PC-3 (cell line): ENCODE data around the gene PRSS27. TPM values are rescaled to one million over a fixed set of nuclear protein-coding genes. Genes with fewer than 3 reads are reported as not detected.

ENCODE experiments used
- ATAC-seq: fragments of 200-7000 bp; cut with Tn5 transposase; 2 replicates; pipeline ENCODE4 v1.9.1; 2020; ENCODE audit warnings: mild to moderate bottlenecking, moderate library complexity
- BruUV-seq: library from RNA; stranded (reverse); fragments of 400-500 nt; replicated peaks from 2 replicates; lab custom pipeline; 2021; lab: Mats Ljungman, UMichigan
- CTCF ChIA-PET: fragments of 300-600 bp; sonication (Branson Sonifier 250); formaldehyde crosslinking; loops from one replicate; lab custom pipeline; 2022; ENCODE audit warnings: antibody characterized with exemption; lab: Charles Lee
- POLR2A ChIA-PET: fragments of 300-600 bp; sonication (Branson Sonifier 250); formaldehyde crosslinking; loops from one replicate; lab custom pipeline; 2022; ENCODE audit warnings: antibody characterized with exemption; ENCODE audit not compliant: unreplicated experiment; lab: Charles Lee
- DNase-seq: peaks from one replicate; pipeline ENCODE4 v3.0.0-alpha.2; 2015
- H2AFZ ChIP-seq: fragments of 300-600 bp; sonication (generic); 2 replicates; pipeline ENCODE4 v1.6.0; 2016; ENCODE audit warnings: antibody characterized with exemption, low read length
- H3F3A ChIP-seq: fragments of 300-600 bp; sonication (generic); one replicate; pipeline ENCODE4 v1.6.0; 2017; ENCODE audit warnings: antibody characterized with exemption, low read length, control low read depth, mild to moderate bottlenecking; ENCODE audit not compliant: unreplicated experiment
- H3K27ac ChIP-seq: fragments of 300-600 bp; sonication (generic); 2 replicates; pipeline ENCODE4 v1.5.1; 2016; ENCODE audit warnings: mild to moderate bottlenecking, low read length
- H3K27me3 ChIP-seq: fragments of 300-600 bp; sonication (generic); 2 replicates; pipeline ENCODE4 v1.6.1; 2016; ENCODE audit warnings: low read length, mixed read lengths
- H3K36me3 ChIP-seq: fragments of 300-600 bp; sonication (generic); 2 replicates; pipeline ENCODE4 v1.6.1; 2016; ENCODE audit warnings: low read depth, mixed run types, low read length, mixed read lengths
- H3K4me1 ChIP-seq: fragments of 300-600 bp; sonication (generic); 2 replicates; pipeline ENCODE4 v1.5.1; 2016; ENCODE audit warnings: low read length; ENCODE audit not compliant: insufficient read depth
- H3K4me2 ChIP-seq: fragments of 300-600 bp; sonication (generic); 2 replicates; pipeline ENCODE4 v1.6.0; 2016; ENCODE audit warnings: low read length
- H3K4me3 ChIP-seq: fragments of 300-600 bp; sonication (generic); 2 replicates; pipeline ENCODE4 v1.5.1; 2016; ENCODE audit warnings: mild to moderate bottlenecking, low read length, mixed read lengths
- H3K79me2 ChIP-seq: fragments of 300-600 bp; sonication (generic); 2 replicates; pipeline ENCODE4 v1.6.1; 2017; ENCODE audit warnings: low read length, mixed read lengths
- H3K9ac ChIP-seq: fragments of 300-600 bp; sonication (generic); 2 replicates; pipeline ENCODE4 v1.6.0; 2016; ENCODE audit warnings: mild to moderate bottlenecking, low read length
- H3K9me2 ChIP-seq: fragments of 300-600 bp; sonication (generic); replicated peaks from 2 replicates; pipeline ENCODE4 v1.6.1; 2016; ENCODE audit warnings: mixed run types, low read length, mixed read lengths
- H3K9me3 ChIP-seq: fragments of 300-600 bp; sonication (generic); 2 replicates; pipeline ENCODE4 v1.6.1; 2016; ENCODE audit warnings: low read length, mixed read lengths
- H4K20me1 ChIP-seq: fragments of 300-600 bp; sonication (generic); 2 replicates; pipeline ENCODE4 v1.6.1; 2016; ENCODE audit warnings: low read length, mixed read lengths
- EZH2 ChIP-seq: fragments of 300-600 bp; sonication (generic); IDR thresholded peaks from one replicate; pipeline ENCODE4 v1.6.1; 2017; ENCODE audit warnings: antibody characterized with exemption, mild to moderate bottlenecking, low read length; ENCODE audit not compliant: unreplicated experiment
- EZH2phosphoT487 ChIP-seq: fragments of 300-600 bp; sonication (generic); IDR thresholded peaks from 2 replicates; pipeline ENCODE4 v1.6.1; 2018; ENCODE audit warnings: mild to moderate bottlenecking, antibody characterized with exemption, low read length, borderline replicate concordance
- intact Hi-C: fragments of 100-400 bp; cut with micrococcal nuclease; formaldehyde crosslinking; loops from 2 replicates; pipeline ENCODE4 v1.9.0; 2023
- total RNA-seq: library from RNA; depleted of rRNA; stranded (reverse); fragments of >200 nt; gene quantifications from 2 replicates; pipeline ENCODE4 v1.2.3, GENCODE V29; 2014
- TF ChIP-seq, protein P1 (sequence below): fragments of 300-600 bp; sonication (generic); conservative IDR thresholded peaks from 2 replicates; pipeline ENCODE4 v1.5.1; 2017; ENCODE audit warnings: antibody characterized with exemption, low read depth, mild to moderate bottlenecking, low read length

Gene PRSS27
- total RNA-seq, 1 experiment from 2014 or later = 1.2 TPM

GRCh38 chr16:2702438-2702825 lies 17.6 kb downstream of the PRSS27 start:
- POLR2A ChIA-PET = no interaction called here
- no peaks in the 10 kb centered on the region for H3K9me2 ChIP-seq
- no peak overlapping the region for H3K4me2 ChIP-seq
- no peaks in the 10 kb centered on the region for H3K9me3 ChIP-seq
- no peaks in the 10 kb centered on the region for H3K4me1 ChIP-seq
- H3K4me3 ChIP-seq = no peak overlapping the region
- TF ChIP-seq, protein P1, sequence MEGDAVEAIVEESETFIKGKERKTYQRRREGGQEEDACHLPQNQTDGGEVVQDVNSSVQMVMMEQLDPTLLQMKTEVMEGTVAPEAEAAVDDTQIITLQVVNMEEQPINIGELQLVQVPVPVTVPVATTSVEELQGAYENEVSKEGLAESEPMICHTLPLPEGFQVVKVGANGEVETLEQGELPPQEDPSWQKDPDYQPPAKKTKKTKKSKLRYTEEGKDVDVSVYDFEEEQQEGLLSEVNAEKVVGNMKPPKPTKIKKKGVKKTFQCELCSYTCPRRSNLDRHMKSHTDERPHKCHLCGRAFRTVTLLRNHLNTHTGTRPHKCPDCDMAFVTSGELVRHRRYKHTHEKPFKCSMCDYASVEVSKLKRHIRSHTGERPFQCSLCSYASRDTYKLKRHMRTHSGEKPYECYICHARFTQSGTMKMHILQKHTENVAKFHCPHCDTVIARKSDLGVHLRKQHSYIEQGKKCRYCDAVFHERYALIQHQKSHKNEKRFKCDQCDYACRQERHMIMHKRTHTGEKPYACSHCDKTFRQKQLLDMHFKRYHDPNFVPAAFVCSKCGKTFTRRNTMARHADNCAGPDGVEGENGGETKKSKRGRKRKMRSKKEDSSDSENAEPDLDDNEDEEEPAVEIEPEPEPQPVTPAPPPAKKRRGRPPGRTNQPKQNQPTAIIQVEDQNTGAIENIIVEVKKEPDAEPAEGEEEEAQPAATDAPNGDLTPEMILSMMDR = no peak
- TF ChIP-seq EZH2 = no peak
- TF ChIP-seq EZH2phosphoT487 = no peak
- H3K9ac ChIP-seq = no peak overlapping the region
- no peaks in the 10 kb centered on the region for H4K20me1 ChIP-seq
- H3K79me2 ChIP-seq = no peaks in the 10 kb centered on the region
- no peak for DNase-seq
- CTCF ChIA-PET = no interaction called here
- intact Hi-C loops = no loop called here
- no peaks in the 10 kb centered on the region; the same call in 1 of the 2 replicates for H3K36me3 ChIP-seq
- no peak overlapping the region for H2AFZ ChIP-seq
- H3K27me3 ChIP-seq = no peaks in the 10 kb centered on the region
- no TSS peak for BruUV-seq
- H3K27ac ChIP-seq = no peak overlapping the region
- H3F3A ChIP-seq = no peaks in the 10 kb centered on the region
- no peak for ATAC-seq

DNA sequence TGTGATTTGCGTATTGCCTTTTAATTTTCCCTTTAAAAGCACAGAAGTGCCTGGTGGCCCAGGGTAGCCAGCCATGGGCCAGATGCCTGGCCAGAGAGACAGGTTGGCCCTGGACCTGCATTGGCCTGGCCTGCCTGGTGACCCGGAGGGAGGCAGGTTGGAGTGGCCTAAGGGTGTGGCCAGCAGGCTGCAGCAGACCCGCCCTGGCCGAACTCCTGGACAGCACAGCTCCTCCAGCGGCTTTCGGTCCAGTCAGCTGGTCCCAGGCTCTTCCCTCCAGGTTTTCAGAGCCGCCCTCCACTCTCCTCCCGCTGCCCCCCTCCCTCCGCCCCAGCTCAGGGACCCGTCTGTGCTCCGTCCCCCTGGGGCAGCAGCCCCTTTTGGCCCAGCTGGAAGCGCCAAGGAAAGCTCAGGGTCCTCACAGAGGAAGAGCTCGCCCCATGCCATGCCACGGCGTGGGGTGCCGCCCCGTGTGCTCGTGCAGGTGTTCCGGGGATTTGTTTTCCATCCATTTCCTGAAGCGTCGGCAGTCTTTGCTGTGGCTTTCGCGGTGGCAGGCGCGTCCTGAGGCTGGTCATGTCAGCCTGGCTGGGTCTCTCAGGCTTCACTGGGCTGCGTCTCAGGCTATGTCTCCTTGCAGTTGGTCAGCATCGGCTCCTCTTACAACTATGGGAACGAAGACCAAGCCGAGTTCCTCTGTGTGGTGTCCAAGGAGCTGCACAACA lies 18.1 kb downstream of the PRSS27 start:
- no peak overlapping the region for H3K4me3 ChIP-seq
- no TSS peak for BruUV-seq
- H4K20me1 ChIP-seq = no peaks in the 10 kb centered on the region
- DNase-seq (no peak), ATAC-seq (no peak)
- H3F3A ChIP-seq = no peaks in the 10 kb centered on the region
- no peak overlapping the region for H3K4me2 ChIP-seq
- no peaks in the 10 kb centered on the region for H3K79me2 ChIP-seq
- no peaks in the 10 kb centered on the region; the same call in 1 of the 2 replicates for H3K36me3 ChIP-seq
- intact Hi-C loops = no loop called here
- no peaks in the 10 kb centered on the region for H3K9me3 ChIP-seq
- ChIA-PET CTCF (no interaction called here), POLR2A (no interaction called here)
- H3K4me1 ChIP-seq = no peaks in the 10 kb centered on the region
- no peak overlapping the region for H3K9ac ChIP-seq
- no peaks in the 10 kb centered on the region for H3K9me2 ChIP-seq
- TF ChIP-seq, protein P1 = no peak
- TF ChIP-seq EZH2 (no peak), EZH2phosphoT487 (no peak)
- no peaks in the 10 kb centered on the region for H3K27me3 ChIP-seq
- no peak overlapping the region for H2AFZ ChIP-seq
- no peak overlapping the region for H3K27ac ChIP-seq

- H3K4me3 ChIP-seq = no peak overlapping the region
- H2AFZ ChIP-seq = no peak overlapping the region
- no TSS peak for BruUV-seq
- CTCF ChIA-PET = no interaction called here
- POLR2A ChIA-PET = no interaction called here
- no peak for DNase-seq
- H3K27ac ChIP-seq = no peak overlapping the region
- H3K79me2 ChIP-seq = no peaks in the 10 kb centered on the region
- H3K27me3 ChIP-seq = no peaks in the 10 kb centered on the region
- TF ChIP-seq EZH2 (no peak), EZH2phosphoT487 (no peak)
- TF ChIP-seq, protein P1 = no peak
- H3K36me3 ChIP-seq = no peaks in the 10 kb centered on the region; the same call in 1 of the 2 replicates
- ATAC-seq = no peak
- H4K20me1 ChIP-seq = no peaks in the 10 kb centered on the region
- no peaks in the 10 kb centered on the region for H3K4me1 ChIP-seq
- no peaks in the 10 kb centered on the region for H3F3A ChIP-seq
- no peaks in the 10 kb centered on the region for H3K9me3 ChIP-seq
- no peak overlapping the region for H3K9ac ChIP-seq
- no peak overlapping the region for H3K4me2 ChIP-seq
- H3K9me2 ChIP-seq = no peaks in the 10 kb centered on the region
- intact Hi-C loops = no loop called here
Observed at GRCh38 chr16:2701272-2701671, 18.8 kb downstream of the PRSS27 start.
